ENCODE measurements around the gene MAN1A2.

- TF ChIP-seq CTCF (tag by site-specific recombination; IDR thresholded peaks at IDR 0.05) (no peak), ZNF76 (tag by site-specific recombination; IDR thresholded peaks at IDR 0.05; ENCODE audit: borderline replicate concordance, low read depth) (no peak), ZNF530 (tag by site-specific recombination; IDR thresholded peaks at IDR 0.05; ENCODE audit: low read depth) (no peak), REST (tag by site-specific recombination; IDR thresholded peaks at IDR 0.05) (no peak), ZNF473 (tag by site-specific recombination; IDR thresholded peaks at IDR 0.05) (no peak), IKZF3 (tag by site-specific recombination; IDR thresholded peaks at IDR 0.05) (no peak), ZBTB7A (tag by site-specific recombination; IDR thresholded peaks at IDR 0.05; ENCODE audit: low read depth) (no peak), ZNF707 (tag by site-specific recombination; IDR thresholded peaks at IDR 0.05) (no peak), YY1 (tag by site-specific recombination; IDR thresholded peaks at IDR 0.05) (no peak; the same call in 1 of the 2 replicates), ZNF274 (IDR thresholded peaks at IDR 0.05; ENCODE audit: low read length) (no peak), ZNF274 (tag by site-specific recombination; IDR thresholded peaks at IDR 0.05; ENCODE audit: borderline replicate concordance) (no peak), GLI4 (tag by site-specific recombination; IDR thresholded peaks at IDR 0.05) (no peak), ZNF596 (tag by site-specific recombination; IDR thresholded peaks at IDR 0.05) (no peak), ZNF266 (tag by site-specific recombination; IDR thresholded peaks at IDR 0.05; ENCODE audit: low read depth) (no peak), ZNF747 (tag by site-specific recombination; IDR thresholded peaks at IDR 0.05) (no peak)
These were observed 838 bp upstream of the MAN1A2 start for GRCh38 chr1:117366177-117367045.
